HCT116 (cell line): ENCODE data around the gene ELN.

Experiments
- POLR2A ChIP-seq: IDR thresholded peaks from 2 replicates; pipeline ENCODE4 v1.7.0; 2011; ENCODE audit warnings: borderline replicate concordance; ENCODE audit not compliant: insufficient read depth, insufficient read length; ENCODE audit errors: extremely low read depth
- RAD21 ChIP-seq: IDR thresholded peaks from 2 replicates; pipeline ENCODE4 v1.6.1; 2012; ENCODE audit warnings: low read depth, mild to moderate bottlenecking
- TF ChIP-seq, protein P1 (sequence below), 3 experiments: fragments of 200-600 bp in 1 of 3; sonication (generic) in 1 of 3; IDR thresholded peaks in 2 of 3; conservative IDR thresholded peaks in 1 of 3; 2 replicates each; pipeline ENCODE4 v1.5.1; 2012 to 2017; ENCODE audit warnings: low read depth in 2 of 3, low read length in 2 of 3, antibody characterized with exemption in 1 of 3, borderline replicate concordance in 1 of 3, control low read depth in 1 of 3, mild to moderate bottlenecking in 1 of 3, mixed read lengths in 1 of 3, mixed run types in 1 of 3, moderate library complexity in 1 of 3; ENCODE audit not compliant: insufficient read depth in 1 of 3
- TF ChIP-seq, protein P2 (sequence below): IDR thresholded peaks from 2 replicates; pipeline ENCODE4 v1.6.1; 2012
- TF ChIP-seq, protein P3 (sequence below): IDR thresholded peaks from 2 replicates; pipeline ENCODE4 v1.6.1; 2011; ENCODE audit warnings: mild to moderate bottlenecking, low read length, moderate library complexity; ENCODE audit not compliant: insufficient replicate concordance; ENCODE audit errors: extremely low read depth

DNA sequence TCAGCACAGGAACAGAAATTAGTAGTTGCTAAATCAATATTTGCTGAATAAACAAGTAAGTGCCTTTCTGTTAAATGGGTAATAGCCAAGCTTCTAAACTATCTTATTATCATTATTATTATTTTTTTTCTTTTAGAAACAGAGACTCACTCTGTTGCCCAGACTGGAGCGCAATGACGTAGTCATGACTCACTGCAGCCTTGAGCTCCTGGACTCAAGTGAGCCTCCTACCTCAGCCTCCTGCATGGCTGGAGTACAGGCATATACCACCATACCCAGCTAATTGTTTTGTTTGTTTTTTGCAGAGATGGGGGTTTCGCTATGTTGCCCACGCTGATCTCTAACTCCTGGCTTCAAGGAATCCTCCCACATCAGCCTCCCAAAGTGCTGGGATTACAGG lies 12.3 kb upstream of the ELN start:
- TF ChIP-seq, protein P1, sequence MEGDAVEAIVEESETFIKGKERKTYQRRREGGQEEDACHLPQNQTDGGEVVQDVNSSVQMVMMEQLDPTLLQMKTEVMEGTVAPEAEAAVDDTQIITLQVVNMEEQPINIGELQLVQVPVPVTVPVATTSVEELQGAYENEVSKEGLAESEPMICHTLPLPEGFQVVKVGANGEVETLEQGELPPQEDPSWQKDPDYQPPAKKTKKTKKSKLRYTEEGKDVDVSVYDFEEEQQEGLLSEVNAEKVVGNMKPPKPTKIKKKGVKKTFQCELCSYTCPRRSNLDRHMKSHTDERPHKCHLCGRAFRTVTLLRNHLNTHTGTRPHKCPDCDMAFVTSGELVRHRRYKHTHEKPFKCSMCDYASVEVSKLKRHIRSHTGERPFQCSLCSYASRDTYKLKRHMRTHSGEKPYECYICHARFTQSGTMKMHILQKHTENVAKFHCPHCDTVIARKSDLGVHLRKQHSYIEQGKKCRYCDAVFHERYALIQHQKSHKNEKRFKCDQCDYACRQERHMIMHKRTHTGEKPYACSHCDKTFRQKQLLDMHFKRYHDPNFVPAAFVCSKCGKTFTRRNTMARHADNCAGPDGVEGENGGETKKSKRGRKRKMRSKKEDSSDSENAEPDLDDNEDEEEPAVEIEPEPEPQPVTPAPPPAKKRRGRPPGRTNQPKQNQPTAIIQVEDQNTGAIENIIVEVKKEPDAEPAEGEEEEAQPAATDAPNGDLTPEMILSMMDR (IDR thresholded peaks at IDR 0.05 in 2 of 3, conservative IDR thresholded peaks at IDR 0.05 in 1 of 3; ENCODE audit: borderline replicate concordance in 1 of 3, insufficient read depth in 1 of 3, low read depth in 2 of 3, low read length in 2 of 3) = no peak
- TF ChIP-seq, protein P2, sequence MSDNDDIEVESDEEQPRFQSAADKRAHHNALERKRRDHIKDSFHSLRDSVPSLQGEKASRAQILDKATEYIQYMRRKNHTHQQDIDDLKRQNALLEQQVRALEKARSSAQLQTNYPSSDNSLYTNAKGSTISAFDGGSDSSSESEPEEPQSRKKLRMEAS = no peak
- TF ChIP-seq, protein P3, sequence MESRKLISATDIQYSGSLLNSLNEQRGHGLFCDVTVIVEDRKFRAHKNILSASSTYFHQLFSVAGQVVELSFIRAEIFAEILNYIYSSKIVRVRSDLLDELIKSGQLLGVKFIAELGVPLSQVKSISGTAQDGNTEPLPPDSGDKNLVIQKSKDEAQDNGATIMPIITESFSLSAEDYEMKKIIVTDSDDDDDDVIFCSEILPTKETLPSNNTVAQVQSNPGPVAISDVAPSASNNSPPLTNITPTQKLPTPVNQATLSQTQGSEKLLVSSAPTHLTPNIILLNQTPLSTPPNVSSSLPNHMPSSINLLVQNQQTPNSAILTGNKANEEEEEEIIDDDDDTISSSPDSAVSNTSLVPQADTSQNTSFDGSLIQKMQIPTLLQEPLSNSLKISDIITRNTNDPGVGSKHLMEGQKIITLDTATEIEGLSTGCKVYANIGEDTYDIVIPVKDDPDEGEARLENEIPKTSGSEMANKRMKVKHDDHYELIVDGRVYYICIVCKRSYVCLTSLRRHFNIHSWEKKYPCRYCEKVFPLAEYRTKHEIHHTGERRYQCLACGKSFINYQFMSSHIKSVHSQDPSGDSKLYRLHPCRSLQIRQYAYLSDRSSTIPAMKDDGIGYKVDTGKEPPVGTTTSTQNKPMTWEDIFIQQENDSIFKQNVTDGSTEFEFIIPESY = no peak
- TF ChIP-seq POLR2A = no peak
- no peak for TF ChIP-seq RAD21
